SHP77 treated with DMSO at 0.1 percent for 48 hours (cell line): Measurements from ENCODE around the gene RPL41.

Source experiments
- DNase-seq: peaks from one replicate; lab custom pipeline; 2025; lab: John Stamatoyannopoulos, UW

Gene RPL41

GRCh38 chr12:56127888-56128669, 11.6 kb downstream of the RPL41 start, which contains the start of gene ESYT1:
TSS of gene ESYT1 (plus strand) at chr12:56128267. CDS start at chr12:56128320, 53 bp downstream.
- DNase-seq, result peak; percentile 98

- no peak for DNase-seq
These were observed 12.3 kb downstream of the RPL41 start for GRCh38 chr12:56128670-56129205.

- peak; percentile 31 for DNase-seq
These were observed 12.9 kb downstream of the RPL41 start for GRCh38 chr12:56129206-56129941.

GRCh38 chr12:56129942-56130495, 13.6 kb downstream of the RPL41 start:
- no peak for DNase-seq

- DNase-seq, result no peak
These were observed 14.4 kb downstream of the RPL41 start for GRCh38 chr12:56130876-56131275.

- DNase-seq, result no peak
These were observed 18.5 kb downstream of the RPL41 start for GRCh38 chr12:56134897-56135296.

GRCh38 chr12:56137853-56138571, 21.6 kb downstream of the RPL41 start:
- no peak for DNase-seq

- DNase-seq, result no peak
These were observed 25.7 kb downstream of the RPL41 start for GRCh38 chr12:56141946-56142784.

- no peak for DNase-seq
These were observed 26.8 kb downstream of the RPL41 start for GRCh38 chr12:56143217-56143616.

GRCh38 chr12:56143870-56144269, 27.4 kb downstream of the RPL41 start:
- no peak for DNase-seq

- no peak for DNase-seq
These were observed 28.8 kb downstream of the RPL41 start for GRCh38 chr12:56145217-56145616.

- no peak for DNase-seq
These were observed 30.3 kb downstream of the RPL41 start for GRCh38 chr12:56146492-56147460.

- DNase-seq, result no peak
These were observed 34.1 kb downstream of the RPL41 start for GRCh38 chr12:56150563-56150962.

- peak; percentile 64 for DNase-seq
These were observed 35.3 kb downstream of the RPL41 start for GRCh38 chr12:56151672-56152131.

- peak; percentile 78 for DNase-seq
These were observed 35.8 kb downstream of the RPL41 start, which contains the start of gene MYL6B for GRCh38 chr12:56152132-56152755. TSS of gene MYL6B (plus strand) at chr12:56152587. CDS start at chr12:56153919, 1,332 bp downstream.

- DNase-seq, result no peak
These were observed 36.6 kb downstream of the RPL41 start for GRCh38 chr12:56152756-56153677.

- DNase-seq, result no peak
These were observed 37.2 kb downstream of the RPL41 start for GRCh38 chr12:56153678-56154065.

- DNase-seq, result no peak
These were observed 37.9 kb downstream of the RPL41 start for GRCh38 chr12:56154246-56154771.
